GM23338 (cell line): ENCODE results near the gene FIBP. TPM values are rescaled to one million over a fixed set of nuclear protein-coding genes. Genes with fewer than 3 reads are reported as not detected.

Experiments
- ATAC-seq: fragments of 200-7000 bp; cut with Tn5 transposase; 3 replicates; pipeline ENCODE4 v1.9.1; 2020
- DNase-seq: peaks from one replicate; pipeline ENCODE4 v3.0.0-alpha.2; 2015; ENCODE audit warnings: low spot score
- H2AFZ ChIP-seq: fragments of 200-600 bp; sonication (generic); 2 replicates; pipeline ENCODE4 v1.8.0; 2016; ENCODE audit warnings: antibody characterized with exemption, mild to moderate bottlenecking, moderate library complexity
- H3F3A ChIP-seq: fragments of 200-600 bp; sonication (generic); replicated peaks from 2 replicates; pipeline ENCODE4 v1.8.0; 2017; ENCODE audit warnings: antibody characterized with exemption, mixed run types, low read depth
- H3K27ac ChIP-seq: fragments of 200-600 bp; sonication (generic); 2 replicates; pipeline ENCODE4 v1.6.1; 2016; ENCODE audit warnings: low read depth
- H3K27me3 ChIP-seq: fragments of 200-600 bp; sonication (generic); 2 replicates; pipeline ENCODE4 v1.8.0; 2016; ENCODE audit warnings: mild to moderate bottlenecking, mixed run types, moderate library complexity; ENCODE audit not compliant: insufficient read depth
- H3K36me3 ChIP-seq: fragments of 200-600 bp; sonication (generic); 2 replicates; pipeline ENCODE4 v1.8.0; 2016; ENCODE audit warnings: mild to moderate bottlenecking; ENCODE audit not compliant: insufficient read depth
- H3K4me1 ChIP-seq: fragments of 200-600 bp; sonication (generic); 2 replicates; pipeline ENCODE4 v1.8.0; 2016; ENCODE audit warnings: mild to moderate bottlenecking, moderate library complexity; ENCODE audit not compliant: insufficient read depth
- H3K4me2 ChIP-seq: fragments of 200-600 bp; sonication (generic); 2 replicates; pipeline ENCODE4 v1.7.1; 2017; ENCODE audit warnings: mixed run types
- H3K4me3 ChIP-seq: fragments of 200-600 bp; sonication (generic); 2 replicates; pipeline ENCODE4 v1.6.1; 2016; ENCODE audit warnings: mixed run types
- H3K79me2 ChIP-seq: fragments of 200-600 bp; sonication (generic); replicated peaks from 2 replicates; pipeline ENCODE4 v1.8.0; 2017; ENCODE audit warnings: mild to moderate bottlenecking; ENCODE audit not compliant: insufficient read depth
- H3K9me2 ChIP-seq: fragments of 200-600 bp; sonication (generic); 2 replicates; pipeline ENCODE4 v1.8.0; 2017; ENCODE audit not compliant: insufficient read depth
- H4K20me1 ChIP-seq: fragments of 200-600 bp; sonication (generic); replicated peaks from 2 replicates; pipeline ENCODE4 v1.8.0; 2017; ENCODE audit warnings: mild to moderate bottlenecking; ENCODE audit not compliant: insufficient read depth
- H3K27ac Mint-ChIP-seq: 2 replicates; pipeline ENCODE4 v1.8.0; 2020; ENCODE audit warnings: inconsistent platforms, mild to moderate bottlenecking, moderate library complexity, mixed read lengths
- H3K27me3 Mint-ChIP-seq: 3 replicates; pipeline ENCODE4 v1.8.0; 2022; ENCODE audit warnings: low read depth, mild to moderate bottlenecking, moderate library complexity, mixed read lengths, inconsistent platforms; ENCODE audit not compliant: insufficient read depth, poor library complexity
- H3K36me3 Mint-ChIP-seq: 3 replicates; pipeline ENCODE4 v1.8.0; 2021; ENCODE audit warnings: low read depth, mild to moderate bottlenecking, inconsistent platforms, moderate library complexity, mixed read lengths
- H3K4me1 Mint-ChIP-seq: 3 replicates; pipeline ENCODE4 v1.8.0; 2020; ENCODE audit warnings: mild to moderate bottlenecking, inconsistent platforms, mixed read lengths
- H3K4me3 Mint-ChIP-seq: 3 replicates; pipeline ENCODE4 v1.8.0; 2021; ENCODE audit warnings: moderate library complexity, mild to moderate bottlenecking, inconsistent platforms, mixed read lengths
- H3K9me3 Mint-ChIP-seq: 3 replicates; pipeline ENCODE4 v1.8.0; 2020; ENCODE audit warnings: moderate library complexity, mild to moderate bottlenecking, inconsistent platforms, mixed read lengths
- CREB1 ChIP-seq: fragments of 250-450 bp; sonication (Bioruptor Pico); IDR thresholded peaks from 2 replicates; pipeline ENCODE4 v1.5.0; 2020; ENCODE audit warnings: low read depth, mild to moderate bottlenecking, moderate library complexity
- CTCF ChIP-seq, 2 experiments: fragments of 200-600 bp in 1 of 2; sonication (generic) in 1 of 2; conservative IDR thresholded peaks; 2 replicates each; pipeline versions ENCODE4 v1.5.1 to v1.6.1; 2016 to 2017; ENCODE audit warnings: antibody characterized with exemption in 2 of 2, low read depth in 2 of 2, mild to moderate bottlenecking in 2 of 2, moderate library complexity in 1 of 2
- ETS1 ChIP-seq: IDR thresholded peaks from 2 replicates; pipeline ENCODE4 v1.6.1; 2016; ENCODE audit warnings: antibody characterized with exemption
- EZH2 ChIP-seq: fragments of 200-600 bp; sonication (generic); IDR thresholded peaks from one replicate; pipeline ENCODE4 v1.8.0; 2017; ENCODE audit warnings: antibody characterized with exemption, mild to moderate bottlenecking, low read depth; ENCODE audit not compliant: unreplicated experiment
- EZH2phosphoT487 ChIP-seq: fragments of 200-600 bp; sonication (generic); IDR thresholded peaks from one replicate; pipeline ENCODE4 v1.8.1; 2018; ENCODE audit warnings: antibody characterized with exemption; ENCODE audit not compliant: unreplicated experiment
- JUNB ChIP-seq: IDR thresholded peaks from one replicate; pipeline ENCODE4 v1.6.1; 2016; ENCODE audit warnings: antibody characterized with exemption; ENCODE audit not compliant: unreplicated experiment
- NANOG ChIP-seq: IDR thresholded peaks from 2 replicates; pipeline ENCODE4 v1.6.1; 2016; ENCODE audit warnings: antibody characterized with exemption, borderline replicate concordance
- POLR2AphosphoS5 ChIP-seq: IDR thresholded peaks from 2 replicates; pipeline ENCODE4 v1.6.1; 2016; ENCODE audit warnings: antibody characterized with exemption, low read depth
- REST ChIP-seq: IDR thresholded peaks from one replicate; pipeline ENCODE4 v1.6.1; 2018; ENCODE audit warnings: antibody characterized with exemption; ENCODE audit not compliant: unreplicated experiment
- STAT1 ChIP-seq: IDR thresholded peaks from one replicate; pipeline ENCODE4 v1.6.1; 2016; ENCODE audit warnings: antibody characterized with exemption; ENCODE audit not compliant: unreplicated experiment
- ZNF114 ChIP-seq: fragments of 250-450 bp; sonication (Bioruptor Pico); IDR thresholded peaks from 2 replicates; pipeline ENCODE4 v1.5.0; 2020; ENCODE audit warnings: mild to moderate bottlenecking, moderate library complexity
- ZNF331 ChIP-seq: fragments of 250-450 bp; sonication (Bioruptor Pico); IDR thresholded peaks from 2 replicates; pipeline ENCODE4 v1.5.0; 2020; ENCODE audit warnings: low read depth, mild to moderate bottlenecking, moderate library complexity
- ZNF462 ChIP-seq: fragments of 250-450 bp; sonication (Bioruptor Pico); IDR thresholded peaks from 2 replicates; pipeline ENCODE4 v1.5.0; 2020; ENCODE audit warnings: mild to moderate bottlenecking, moderate library complexity
- polyA plus RNA-seq: library from polyadenylated mRNA; unstranded; fragments of >200 nt; fragmentation: Nextera tagmentation; extraction: Ambion mirVana; gene quantifications from 2 replicates; pipeline ENCODE4 v1.2.1, GENCODE V29; 2016
- total RNA-seq: library from RNA; depleted of rRNA; stranded (reverse); fragments of >200 nt; shearing (Covaris generic); gene quantifications from 2 replicates; pipeline ENCODE4 v1.2.3, GENCODE V29; 2014

The FIBP gene
- total and polyA plus RNA-seq, 2 experiments from 2014 or later, result 79.0 to 102 TPM

GRCh38 chr11:65865550-65866172 is 22.6 kb downstream of the FIBP start:
- H3K4me3 ChIP-seq, result no peak overlapping the region
- H3K4me1 Mint-ChIP-seq, result peaks cover 16% of the 10 kb centered on the region
- H3K9me3 Mint-ChIP-seq, result no peaks in the 10 kb centered on the region; the same call in 1 of the 3 replicates
- H2AFZ ChIP-seq, result no peak overlapping the region
- ATAC-seq (no peak), DNase-seq (no peak)
- no peaks in the 10 kb centered on the region for H3K9me2 ChIP-seq
- H3K27me3 Mint-ChIP-seq, result peaks cover 33% of the 10 kb centered on the region
- H3K27ac ChIP-seq, result no peak overlapping the region
- no peak overlapping the region for H3K4me3 Mint-ChIP-seq
- peaks cover 23% of the 10 kb centered on the region for H3F3A ChIP-seq
- H3K27ac Mint-ChIP-seq, result no peak overlapping the region
- peaks cover 6% of the 10 kb centered on the region; the same call in 1 of the 2 replicates for H4K20me1 ChIP-seq
- peaks cover 8% of the 10 kb centered on the region; the same call in 1 of the 2 replicates for H3K4me1 ChIP-seq
- peaks cover 13% of the 10 kb centered on the region; the same call in 1 of the 2 replicates for H3K27me3 ChIP-seq
- TF ChIP-seq CTCF (conservative IDR thresholded peaks at IDR 0.05; ENCODE audit: low read depth in 2 of 2) (no peak), EZH2phosphoT487 (no peak), STAT1 (no peak), POLR2AphosphoS5 (no peak), EZH2 (no peak), ETS1 (no peak), NANOG (no peak), ZNF331 (no peak), ZNF114 (CRISPR knock-in tag) (no peak), JUNB (no peak), CREB1 (CRISPR knock-in tag) (no peak), ZNF462 (no peak), REST (no peak)
- H3K4me2 ChIP-seq, result no peak overlapping the region
- H3K36me3 ChIP-seq, result peaks cover 4% of the 10 kb centered on the region; the same call in 1 of the 2 replicates
- peaks cover 39% of the 10 kb centered on the region for H3K36me3 Mint-ChIP-seq
- H3K79me2 ChIP-seq, result peaks cover 11% of the 10 kb centered on the region
